Islet of Langerhans (tissue), 1 donor: ENCODE data around the gene STXBP3.

Source experiments
- FAIRE-seq: peaks from one replicate; lab custom pipeline; 2011; peaks lifted over from hg19 to GRCh38; lab: Jason Lieb, UNC

The STXBP3 gene

DNA sequence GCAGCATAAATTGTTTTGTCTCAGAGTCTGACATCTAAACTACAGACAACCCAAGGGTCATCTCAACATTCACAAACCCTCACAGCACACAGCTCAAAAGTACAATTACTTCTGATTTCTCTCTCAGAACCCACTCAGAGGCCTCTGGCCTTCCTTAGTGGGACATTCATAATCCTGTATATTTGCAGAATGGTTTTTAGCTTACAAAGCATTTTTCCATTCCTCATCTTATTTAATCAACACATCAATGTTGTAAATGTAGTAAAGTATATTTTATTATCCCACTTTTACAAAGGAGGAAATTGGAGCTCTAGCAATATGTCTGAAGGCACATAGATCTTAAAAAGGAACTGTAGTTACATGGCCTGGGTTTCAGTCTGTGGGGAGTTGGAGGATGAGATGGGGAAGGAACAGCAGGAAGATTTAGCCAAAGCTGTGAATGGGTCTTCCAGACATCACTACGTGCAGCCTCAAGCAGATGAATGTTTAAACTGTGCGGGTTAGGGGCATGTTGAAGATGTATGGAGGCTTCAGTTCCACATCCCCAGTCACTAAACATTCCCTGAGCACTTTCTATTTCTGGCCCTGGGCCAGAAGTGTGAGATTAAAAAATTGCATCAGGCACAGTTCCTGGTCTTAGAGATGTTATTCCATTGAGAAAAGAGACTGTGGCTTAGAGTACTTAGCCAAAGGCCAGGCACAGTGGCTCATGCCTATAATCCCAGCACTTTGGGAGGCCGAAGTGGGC is 97.1 kb downstream of the STXBP3 start:
- no peak for FAIRE-seq

DNA sequence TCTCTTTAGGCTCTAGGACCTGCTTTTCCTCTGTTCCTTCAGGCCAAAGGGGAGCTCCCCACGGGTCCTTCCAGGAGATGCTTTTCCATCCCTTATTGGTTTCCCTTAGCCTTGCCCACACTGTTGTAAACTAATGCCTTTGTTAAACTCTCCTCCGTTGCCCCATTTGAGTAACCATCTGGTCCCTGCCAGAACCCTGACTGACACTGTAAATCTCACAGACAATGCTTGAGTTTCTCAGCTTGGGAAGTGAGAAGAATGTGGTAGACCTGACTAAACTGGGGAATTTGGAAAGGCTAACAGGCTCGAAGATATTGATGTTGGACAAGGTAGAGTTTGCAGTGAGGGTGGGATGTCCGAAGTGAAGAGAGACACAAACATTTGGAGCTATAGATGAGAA is 99.0 kb downstream of the STXBP3 start:
- FAIRE-seq = no peak

DNA sequence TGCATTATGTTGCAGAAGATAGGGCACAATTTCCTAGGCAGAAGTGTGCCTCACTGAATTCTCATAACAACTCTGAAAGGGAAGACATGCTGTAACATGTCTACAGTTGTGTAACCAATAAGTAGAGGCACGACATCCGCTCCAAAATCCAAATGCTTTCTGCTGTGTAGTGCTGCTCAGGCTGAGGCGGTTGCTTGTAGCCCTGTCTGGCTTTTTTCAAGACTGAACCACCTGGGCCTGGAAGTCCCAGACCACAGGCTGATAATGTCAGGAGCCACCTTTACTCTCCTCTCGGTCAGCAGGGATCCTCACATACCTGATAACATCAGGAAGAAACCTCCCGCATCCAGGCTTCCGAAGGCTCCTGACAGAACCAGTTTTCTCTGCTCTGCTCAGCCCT is 99.5 kb downstream of the STXBP3 start:
- no peak for FAIRE-seq

DNA sequence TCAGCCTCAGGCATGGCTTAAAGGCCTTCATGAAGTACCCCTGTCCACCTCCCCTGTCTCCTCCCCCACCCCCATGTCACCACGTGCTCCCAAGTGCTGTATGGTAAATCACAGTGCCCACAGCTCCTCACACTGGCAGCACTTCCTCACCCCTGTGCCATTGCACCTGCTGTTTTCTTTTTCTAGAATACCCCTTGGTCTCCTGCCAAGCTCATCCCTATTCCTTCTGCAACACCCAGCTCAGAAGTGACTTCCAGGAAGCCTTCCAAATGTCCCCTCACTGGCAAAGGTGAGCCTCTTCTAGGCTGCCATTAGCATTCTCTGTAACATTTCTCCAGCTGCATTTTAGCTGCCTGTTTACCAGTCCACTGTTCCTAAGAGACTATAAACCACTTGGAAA is 101.0 kb downstream of the STXBP3 start:
- FAIRE-seq = no peak

DNA sequence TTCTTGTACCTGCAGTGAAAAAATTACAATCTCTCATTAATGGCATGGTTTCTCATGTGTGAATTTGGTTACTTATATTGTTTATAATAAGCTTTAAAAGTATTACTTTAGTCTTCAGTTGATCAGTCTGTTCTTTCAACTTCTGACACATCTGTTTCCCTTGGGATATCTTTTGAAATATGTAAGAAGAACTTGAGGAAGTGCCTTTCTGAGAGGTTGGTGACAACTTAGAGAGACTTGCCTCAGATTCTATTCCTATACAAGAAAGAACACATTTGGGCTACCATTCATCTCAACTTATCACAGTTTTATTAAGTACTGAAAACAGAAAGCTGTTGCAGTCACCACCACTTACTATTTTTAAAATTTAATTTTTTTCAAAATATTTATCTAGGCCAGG is 102.3 kb downstream of the STXBP3 start:
- no peak for FAIRE-seq

DNA sequence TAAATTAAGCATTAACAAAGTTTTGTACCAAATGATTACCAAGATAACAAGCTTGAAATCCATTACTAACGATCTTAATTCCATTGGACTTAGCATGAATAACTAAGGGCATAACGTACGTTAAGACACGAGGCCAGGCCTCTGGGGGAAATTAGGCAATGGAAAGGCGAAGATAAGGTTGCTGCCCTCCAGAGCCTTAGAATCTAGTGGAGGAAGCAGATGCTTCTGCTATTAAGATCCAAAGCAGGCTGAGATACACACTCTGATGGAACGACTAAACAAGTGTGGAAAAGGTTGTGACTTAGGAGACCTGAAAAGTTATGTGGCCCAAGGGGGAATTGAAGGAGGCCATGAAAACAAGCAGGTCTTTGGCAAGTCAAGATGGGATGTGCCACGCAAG is 104.5 kb downstream of the STXBP3 start:
- FAIRE-seq = no peak

DNA sequence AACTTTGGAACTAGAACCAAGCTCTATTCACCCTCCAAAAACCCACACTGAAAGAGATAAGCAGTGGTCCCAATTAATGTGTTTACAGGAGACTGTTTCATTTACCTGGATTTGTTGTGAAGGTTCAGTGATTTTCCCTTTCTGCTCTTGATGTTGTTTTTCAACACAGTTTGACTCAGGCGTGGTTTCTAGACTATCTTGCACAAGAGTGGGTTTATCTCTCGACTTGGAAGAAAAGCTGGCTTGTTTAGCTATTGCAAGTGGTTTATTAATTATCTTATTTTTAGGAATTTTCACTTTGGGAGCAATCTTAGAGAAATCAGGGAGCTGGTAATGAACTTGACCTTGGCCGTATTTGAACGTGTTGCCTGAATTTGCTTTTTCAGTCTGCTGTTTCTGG is 105.1 kb downstream of the STXBP3 start:
- FAIRE-seq = no peak

DNA sequence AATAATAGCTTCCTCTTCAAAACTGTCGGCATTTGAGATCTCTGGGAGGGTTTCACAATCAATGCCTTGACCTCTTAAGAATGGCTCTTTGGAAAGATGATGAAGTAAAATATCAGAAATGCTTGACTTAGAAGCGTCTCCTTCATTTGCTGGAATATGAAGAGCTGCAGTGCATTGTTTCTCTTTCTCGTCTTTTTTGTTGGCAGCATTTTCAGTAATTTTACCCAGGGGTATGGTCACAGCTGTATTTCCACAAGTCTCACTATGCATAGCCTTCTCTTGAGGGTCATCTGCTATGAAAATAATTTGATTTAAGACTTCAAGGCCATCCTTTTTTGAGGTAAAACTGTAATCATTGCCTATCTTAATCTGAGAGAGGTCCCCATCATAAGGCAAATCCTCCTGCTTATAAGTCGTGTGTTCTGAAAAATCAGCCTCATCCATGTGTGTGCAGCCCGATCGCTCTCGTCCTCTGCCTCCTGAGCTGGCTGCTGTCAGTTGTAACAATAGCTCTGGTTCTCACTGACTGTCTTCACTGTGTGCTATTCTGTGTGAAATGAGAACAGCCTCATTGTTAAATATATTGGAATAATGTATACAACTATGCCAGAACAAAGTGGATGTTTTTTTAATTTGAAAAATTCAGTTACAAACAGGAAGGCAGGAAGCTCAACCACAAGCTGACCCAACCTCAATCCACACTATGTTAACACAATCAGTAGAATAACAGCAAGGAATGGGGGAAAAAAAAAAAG is 105.9 kb downstream of the STXBP3 start:
- FAIRE-seq = no peak

DNA sequence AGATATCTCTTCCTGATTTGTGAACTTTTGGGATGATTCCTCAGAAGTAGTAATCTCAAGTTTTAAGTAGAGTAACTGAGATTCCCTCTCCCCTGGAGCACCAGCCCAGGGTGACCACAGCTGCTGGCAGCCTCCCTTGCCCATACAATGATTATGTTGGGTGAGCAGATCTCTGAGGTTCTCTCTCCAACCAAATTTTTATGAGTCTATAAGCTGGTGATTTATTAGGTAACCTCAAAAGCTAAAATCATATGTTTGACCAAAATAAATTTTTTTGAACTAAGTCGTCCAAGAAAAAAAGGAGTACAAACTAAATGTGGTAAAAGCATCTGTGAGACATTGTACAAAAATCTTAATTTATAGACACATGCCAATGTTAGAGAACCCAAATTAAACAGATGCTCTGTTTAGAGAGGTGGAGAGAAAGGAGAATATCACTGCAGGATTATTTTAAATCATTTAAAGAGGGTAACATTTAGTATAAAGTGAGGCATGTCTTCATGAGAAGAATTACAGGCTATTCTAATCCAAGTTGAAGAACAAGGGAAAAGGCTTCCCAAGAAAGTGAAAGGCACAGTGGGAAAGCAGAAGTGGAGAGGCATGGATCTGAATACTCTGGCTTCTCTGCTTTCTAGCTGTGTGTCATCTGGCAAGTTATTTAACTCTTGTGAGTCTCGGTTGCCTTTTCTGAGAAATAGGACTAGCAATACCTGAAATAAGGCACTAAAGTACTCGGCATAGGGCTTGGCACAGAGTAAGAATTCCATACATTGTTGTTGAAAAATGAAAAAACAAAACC is 107.9 kb downstream of the STXBP3 start:
- no peak for FAIRE-seq

DNA sequence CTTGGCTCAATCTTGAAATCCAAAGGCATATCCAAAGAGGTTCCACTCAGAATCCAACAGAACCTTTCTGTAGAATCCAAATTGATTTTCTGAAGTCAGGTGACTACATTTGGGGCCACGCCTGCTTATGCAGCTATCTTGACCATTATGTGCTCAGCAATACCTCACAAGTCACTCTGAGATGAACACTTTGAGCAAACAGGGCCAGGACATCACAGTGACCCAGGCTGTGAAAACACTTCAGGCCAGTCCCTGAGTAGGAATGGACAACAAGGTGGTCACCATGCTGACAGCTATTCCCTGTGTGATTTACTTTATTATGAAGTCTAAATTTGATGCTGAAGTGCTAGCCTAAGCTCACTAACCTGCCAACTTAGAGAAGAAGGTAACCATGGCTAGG is 110.5 kb downstream of the STXBP3 start, which contains the start of gene AKNAD1:
TSS of gene AKNAD1 (minus strand) at position 101 of the 400 bp plus-strand sequence. CDS start 4,430 bp downstream, outside the sequence.
- no peak for FAIRE-seq

DNA sequence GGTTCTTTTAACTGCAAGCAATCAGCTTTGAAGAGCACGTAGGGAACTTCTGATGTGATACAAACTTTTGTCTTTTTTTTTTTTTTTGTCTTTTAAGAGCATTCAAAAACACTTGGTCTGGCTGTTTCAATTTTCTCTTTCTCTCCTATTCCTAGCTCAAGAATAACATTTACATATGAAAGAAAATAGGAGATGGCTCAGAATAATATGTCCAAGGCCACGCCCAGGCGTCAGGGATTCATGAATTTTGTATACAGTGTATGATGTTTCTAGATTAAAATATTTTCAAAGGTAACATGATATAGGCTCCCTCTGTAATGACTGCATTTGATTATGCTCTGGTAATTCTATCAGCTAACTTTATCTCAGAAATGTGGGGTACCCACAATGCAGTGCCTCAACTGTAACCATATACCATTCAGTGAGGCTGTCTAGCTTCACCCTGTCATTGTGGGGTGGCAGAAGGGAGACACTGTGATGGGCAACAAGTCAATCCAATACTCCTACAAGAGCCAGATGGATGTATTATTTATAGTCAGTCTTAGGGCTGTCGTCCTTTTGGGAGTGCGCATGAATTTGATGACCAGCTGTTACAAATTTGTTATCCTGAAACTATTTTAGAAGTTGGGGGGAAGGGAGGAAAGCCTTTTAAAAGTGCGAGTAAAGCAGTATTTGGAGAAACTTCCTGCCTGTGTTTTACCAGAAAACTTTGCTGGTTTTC is 111.9 kb downstream of the STXBP3 start:
- FAIRE-seq = no peak
